HG03159 (cell line): ENCODE results near the gene ADRA2B.
A peak's percentile ranks its signal among the peaks of the same experiment; 100 is the strongest.

Experiments
- ATAC-seq: cut with Tn5 transposase; IDR thresholded peaks from one replicate; pipeline ENCODE4 v1.9.1; 2021; ENCODE audit warnings: mild to moderate bottlenecking, moderate library complexity; ENCODE audit not compliant: unreplicated experiment

Gene ADRA2B

DNA sequence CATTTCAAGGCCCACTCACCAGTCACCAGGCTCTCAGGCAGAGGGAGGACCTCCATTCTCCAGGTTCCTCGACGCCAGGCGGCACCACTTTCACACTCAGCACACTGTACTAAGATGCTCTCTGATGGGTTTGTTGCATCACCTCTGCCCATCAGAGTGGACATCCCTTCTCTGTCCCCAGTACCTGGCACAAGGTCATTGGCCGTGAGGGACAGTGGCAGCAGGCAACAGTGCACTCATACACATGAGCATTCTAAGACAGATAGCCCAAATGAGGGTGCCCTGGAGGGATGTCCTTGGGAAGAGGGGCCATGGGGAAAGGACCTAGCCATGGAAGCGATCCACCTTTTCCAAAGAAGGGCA lies 3.0 kb upstream of the ADRA2B start:
- no peak for ATAC-seq

- ATAC-seq, result no peak
These were observed 2.5 kb upstream of the ADRA2B start for GRCh38 chr2:96118698-96119388.

DNA sequence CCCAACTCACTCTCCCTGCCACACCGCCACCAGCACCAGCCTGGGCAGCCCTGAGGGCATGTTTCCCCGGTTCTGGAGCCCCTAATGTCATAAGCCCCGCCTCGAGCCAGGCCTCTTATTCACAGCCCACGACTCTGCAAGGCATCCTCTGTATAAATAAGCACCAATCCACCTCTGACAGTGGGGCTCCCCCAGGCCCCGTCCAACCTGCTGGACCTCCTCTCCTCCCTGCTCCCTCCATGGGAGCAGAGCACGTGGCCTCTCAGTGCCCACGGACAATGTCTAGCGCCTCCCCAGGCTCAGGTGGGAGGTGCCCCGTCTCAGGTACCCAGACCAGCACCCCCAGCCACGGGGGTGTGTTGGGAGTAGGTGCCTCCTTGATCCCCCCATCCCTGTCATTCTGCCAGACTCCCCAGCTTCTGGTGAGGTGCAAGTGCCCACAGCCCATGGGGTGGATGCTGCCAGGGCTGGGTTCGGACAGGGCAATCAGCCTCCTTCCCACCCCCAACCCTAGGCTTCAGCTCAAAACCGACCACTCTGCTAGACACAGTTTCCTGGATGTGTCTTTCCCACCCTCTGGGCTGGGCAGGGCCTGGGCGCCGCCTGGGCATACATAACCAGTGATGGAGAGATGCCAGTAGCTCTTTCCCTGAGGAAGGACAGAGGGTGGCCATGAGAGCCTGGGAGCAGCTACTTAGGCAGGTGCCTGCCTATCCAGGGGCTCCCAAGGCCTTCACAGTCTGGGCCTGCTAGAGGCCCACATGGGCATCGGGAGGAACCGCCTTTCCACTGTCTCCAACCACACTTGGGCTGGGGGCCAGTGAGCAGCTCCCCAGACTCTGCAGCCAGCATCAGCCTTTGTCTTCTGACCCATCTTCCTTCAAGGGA lies 1.6 kb upstream of the ADRA2B start:
- no peak for ATAC-seq

GRCh38 chr2:96116879-96117533 lies 635 bp upstream of the ADRA2B start:
- peak; percentile 57 for ATAC-seq

DNA sequence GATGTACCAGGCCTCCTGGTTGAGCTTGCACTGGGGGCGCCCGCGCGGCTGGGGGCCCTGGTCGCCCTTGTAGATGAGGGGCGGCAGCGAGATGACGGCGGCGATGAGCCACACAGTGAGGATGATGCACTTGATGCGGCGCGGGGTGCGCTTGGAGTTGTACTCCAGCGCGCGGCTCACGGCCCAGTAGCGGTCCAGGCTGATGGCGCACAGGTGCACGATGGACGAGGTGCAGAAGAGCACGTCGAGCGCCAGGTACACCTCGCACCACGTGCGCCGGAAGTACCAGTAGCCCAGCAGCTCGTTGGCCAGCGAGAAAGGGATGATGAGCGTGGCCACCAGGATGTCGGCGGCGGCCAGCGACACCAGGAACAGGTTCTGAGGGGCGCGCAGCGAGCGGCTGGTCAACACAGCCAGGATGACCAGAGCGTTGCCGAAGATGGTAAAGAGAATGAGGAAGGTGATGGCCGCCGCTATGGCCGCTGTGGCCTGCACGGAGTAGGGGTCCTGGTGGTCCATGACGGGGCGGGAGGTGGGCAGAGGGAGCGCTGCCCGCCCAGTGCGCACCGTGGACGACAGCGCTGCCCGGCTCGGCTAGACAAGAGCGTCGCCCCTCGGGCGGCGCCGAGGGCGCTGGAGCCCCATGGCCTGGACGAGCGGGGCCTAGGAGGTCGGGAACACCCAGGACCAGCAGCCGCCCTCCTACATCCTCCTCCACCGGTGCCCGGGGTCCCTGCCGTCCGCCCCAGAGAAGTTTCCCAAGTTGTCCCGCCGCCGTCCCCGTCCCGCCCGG lies 544 bp downstream of the ADRA2B start:
- no peak for ATAC-seq

GRCh38 chr2:96114903-96115581 lies 1.3 kb downstream of the ADRA2B start:
- ATAC-seq, result no peak

DNA sequence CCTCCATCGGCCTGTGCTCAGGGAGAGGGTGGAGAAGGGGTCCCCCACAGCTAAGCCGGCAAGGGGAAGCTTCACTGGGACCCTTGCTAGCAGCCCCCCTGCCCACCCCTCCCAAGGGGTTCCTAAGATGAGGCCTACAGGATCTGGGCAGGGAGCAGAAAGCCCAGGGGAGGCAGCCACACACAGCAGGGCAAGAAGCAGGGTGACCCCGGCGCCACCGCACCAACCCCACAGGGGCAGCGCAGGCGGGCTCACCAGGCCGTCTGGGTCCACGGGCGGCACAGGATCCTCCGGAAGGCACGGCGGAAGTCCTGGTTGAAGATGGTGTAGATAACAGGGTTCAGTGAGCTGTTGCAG lies 1.8 kb downstream of the ADRA2B start:
- no peak for ATAC-seq

- ATAC-seq, result no peak
These were observed 2.4 kb downstream of the ADRA2B start for GRCh38 chr2:96113951-96114350.

GRCh38 chr2:96113367-96113677 lies 3.0 kb downstream of the ADRA2B start:
- ATAC-seq, result no peak

- no peak for ATAC-seq
These were observed 3.6 kb downstream of the ADRA2B start for GRCh38 chr2:96112501-96113366.

DNA sequence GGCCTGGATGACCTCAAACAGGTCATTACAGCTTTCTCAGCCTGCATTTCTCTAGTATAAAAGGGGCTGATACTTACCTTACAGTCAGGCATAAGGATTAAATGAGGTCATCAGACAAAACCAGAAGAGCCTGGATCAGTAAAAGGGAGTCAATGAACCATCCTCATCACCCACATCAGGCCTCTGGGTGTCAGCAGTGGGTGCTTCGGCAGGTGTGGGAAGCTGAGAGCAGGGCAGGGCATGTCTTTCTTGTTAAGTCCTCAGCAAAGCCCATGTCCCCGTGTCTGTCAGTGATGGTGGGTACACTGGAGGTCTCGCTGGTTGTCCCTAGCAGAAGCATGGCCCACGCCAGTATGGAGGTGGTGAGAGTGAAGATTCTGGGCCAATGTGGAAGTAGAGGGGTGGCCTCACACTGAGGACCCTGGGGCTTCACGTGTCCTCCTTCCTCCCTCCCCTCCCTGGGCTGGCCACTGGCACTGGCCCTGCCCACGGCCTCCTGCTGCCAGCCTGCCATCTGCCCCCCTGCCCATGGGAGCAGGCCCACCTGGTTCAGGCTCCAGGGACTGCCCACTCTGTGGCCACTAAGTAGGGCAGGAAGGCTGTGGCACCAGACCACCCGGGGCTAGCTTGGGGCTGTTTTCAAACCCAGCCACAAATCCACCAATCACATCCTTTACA lies 4.4 kb downstream of the ADRA2B start:
- no peak for ATAC-seq

- ATAC-seq, result no peak
These were observed 5.1 kb downstream of the ADRA2B start for GRCh38 chr2:96111257-96111640.

GRCh38 chr2:96110621-96111256 lies 5.6 kb downstream of the ADRA2B start:
- ATAC-seq, result no peak

DNA sequence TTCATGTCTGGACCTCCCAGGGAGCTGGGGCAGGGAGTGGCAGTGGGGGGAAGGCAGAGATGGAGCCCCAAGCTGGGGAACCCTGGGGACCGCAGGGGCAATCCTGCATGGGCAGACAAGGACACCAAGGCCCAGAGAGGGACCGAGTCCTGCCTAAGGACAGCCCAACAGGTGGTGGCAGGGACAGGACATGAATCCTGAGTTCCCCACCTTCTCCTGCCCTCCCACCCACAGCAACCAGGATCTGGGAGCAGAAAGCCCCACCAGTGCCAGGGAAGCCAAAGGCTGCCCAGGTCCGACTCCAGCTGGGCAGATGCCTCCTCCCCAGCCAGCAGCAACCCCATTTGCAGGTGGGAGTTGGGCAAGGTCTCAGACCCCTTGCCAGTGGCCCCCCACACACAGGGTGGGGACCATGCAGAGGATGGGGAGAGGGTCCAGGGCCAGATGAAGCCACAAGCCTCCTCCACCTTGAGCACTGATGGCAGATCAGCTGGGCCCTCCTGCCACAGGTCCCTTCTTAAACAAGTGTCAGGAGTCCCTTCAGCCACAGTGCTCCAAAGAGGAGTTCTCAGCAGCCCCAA lies 6.3 kb downstream of the ADRA2B start:
- no peak for ATAC-seq

DNA sequence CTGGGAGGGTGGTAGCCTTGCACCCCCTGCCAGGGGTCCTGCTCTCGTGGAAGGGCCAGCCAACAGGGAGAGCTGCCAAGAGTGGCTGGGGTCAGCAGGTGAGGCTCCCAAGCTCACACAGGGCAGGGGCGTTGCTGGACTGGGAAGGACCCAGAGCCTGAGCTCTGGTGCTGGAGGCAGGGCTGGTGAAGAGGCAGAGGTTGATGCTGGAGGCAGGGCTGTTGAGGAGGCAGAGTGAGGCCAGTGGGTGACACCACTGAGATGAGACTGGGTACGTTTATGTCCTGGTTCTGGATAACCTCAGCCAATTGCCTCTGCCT lies 7.0 kb downstream of the ADRA2B start:
- no peak for ATAC-seq

- ATAC-seq, result no peak
These were observed 7.6 kb downstream of the ADRA2B start for GRCh38 chr2:96108541-96109360.

GRCh38 chr2:96108151-96108540 lies 8.2 kb downstream of the ADRA2B start:
- no peak for ATAC-seq

DNA sequence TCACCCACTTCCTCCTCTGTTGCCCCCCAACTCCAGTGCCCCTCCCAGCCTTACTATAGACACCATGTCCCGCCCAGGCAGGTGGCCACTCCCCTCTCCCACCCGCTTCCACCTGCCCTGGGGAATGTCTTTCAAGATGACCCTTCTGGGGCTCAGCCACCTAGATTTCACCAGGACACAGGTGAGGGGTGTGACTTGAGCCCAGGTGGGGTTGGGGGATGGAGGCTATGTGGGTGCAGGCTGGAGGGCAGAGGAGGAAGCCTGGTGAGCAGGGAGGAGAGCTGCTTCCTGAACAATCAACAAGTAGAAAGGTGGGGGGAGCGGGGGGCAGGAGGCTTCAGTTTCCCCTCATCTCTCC lies 8.7 kb downstream of the ADRA2B start:
- ATAC-seq, result no peak
